Progenitor cell of endocrine pancreas (in vitro differentiated cells): ENCODE results near the gene MR1. TPM values are rescaled to one million over a fixed set of nuclear protein-coding genes. Genes with fewer than 3 reads are reported as not detected.
"Not testable (repeated sequence)": the region's sequence is repeated elsewhere in the genome, so short reads cannot be mapped to it uniquely, and the experiment has no call there.

ENCODE experiments used
- DNase-seq: peaks from one replicate; pipeline ENCODE4 v3.0.0; 2021; ENCODE audit warnings: low spot score; ENCODE audit not compliant: unreplicated experiment
- H3K27ac Mint-ChIP-seq: 2 replicates; pipeline ENCODE4 v1.8.0; 2021; ENCODE audit warnings: mild to moderate bottlenecking, moderate library complexity, mixed read lengths
- H3K27me3 Mint-ChIP-seq: 2 replicates; pipeline ENCODE4 v1.8.0; 2021; ENCODE audit warnings: mixed read lengths
- H3K36me3 Mint-ChIP-seq: 2 replicates; pipeline ENCODE4 v1.8.0; 2022; ENCODE audit warnings: mixed read lengths; ENCODE audit not compliant: insufficient read depth
- H3K4me1 Mint-ChIP-seq: 2 replicates; pipeline ENCODE4 v1.8.0; 2021; ENCODE audit warnings: low read depth, mixed read lengths
- H3K4me3 Mint-ChIP-seq: 2 replicates; pipeline ENCODE4 v1.8.0; 2021; ENCODE audit warnings: low read depth, mild to moderate bottlenecking, moderate library complexity, mixed read lengths
- H3K9me3 Mint-ChIP-seq: 2 replicates; pipeline ENCODE4 v1.8.0; 2021; ENCODE audit warnings: low read depth, mixed read lengths
- total RNA-seq: library from RNA; stranded (reverse); gene quantifications from 2 replicates; pipeline ENCODE4 v1.2.1, GENCODE V29; 2021
- TF ChIP-seq, protein P1 (sequence below): fragments of 200-600 bp; sonication (generic); IDR thresholded peaks from one replicate; pipeline ENCODE4 v1.5.0; 2021; ENCODE audit warnings: antibody characterized with exemption, mild to moderate bottlenecking; ENCODE audit not compliant: unreplicated experiment

MR1 gene
- total RNA-seq, 1 donor from 2014 or later, result 0.57 TPM

DNA sequence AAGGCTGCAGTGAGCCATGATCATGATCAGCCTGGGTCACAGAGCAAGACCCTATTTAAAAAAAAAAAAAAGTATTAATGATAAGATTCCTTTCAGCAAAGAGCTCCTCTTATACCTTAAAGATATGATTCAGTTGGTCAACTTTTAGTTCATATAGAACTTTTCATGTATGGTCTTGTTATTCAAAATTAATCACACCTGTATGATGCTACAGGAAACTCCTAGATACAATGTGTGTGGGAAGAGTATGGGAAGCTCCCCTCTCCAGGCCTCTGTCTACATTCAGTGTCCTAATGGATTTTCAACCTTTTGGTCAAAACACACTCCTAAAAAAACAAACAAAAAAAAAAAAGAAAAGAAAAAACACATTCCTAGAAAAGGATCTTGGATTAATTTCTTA, 17.1 kb downstream of the MR1 start:
- TF ChIP-seq, protein P1, sequence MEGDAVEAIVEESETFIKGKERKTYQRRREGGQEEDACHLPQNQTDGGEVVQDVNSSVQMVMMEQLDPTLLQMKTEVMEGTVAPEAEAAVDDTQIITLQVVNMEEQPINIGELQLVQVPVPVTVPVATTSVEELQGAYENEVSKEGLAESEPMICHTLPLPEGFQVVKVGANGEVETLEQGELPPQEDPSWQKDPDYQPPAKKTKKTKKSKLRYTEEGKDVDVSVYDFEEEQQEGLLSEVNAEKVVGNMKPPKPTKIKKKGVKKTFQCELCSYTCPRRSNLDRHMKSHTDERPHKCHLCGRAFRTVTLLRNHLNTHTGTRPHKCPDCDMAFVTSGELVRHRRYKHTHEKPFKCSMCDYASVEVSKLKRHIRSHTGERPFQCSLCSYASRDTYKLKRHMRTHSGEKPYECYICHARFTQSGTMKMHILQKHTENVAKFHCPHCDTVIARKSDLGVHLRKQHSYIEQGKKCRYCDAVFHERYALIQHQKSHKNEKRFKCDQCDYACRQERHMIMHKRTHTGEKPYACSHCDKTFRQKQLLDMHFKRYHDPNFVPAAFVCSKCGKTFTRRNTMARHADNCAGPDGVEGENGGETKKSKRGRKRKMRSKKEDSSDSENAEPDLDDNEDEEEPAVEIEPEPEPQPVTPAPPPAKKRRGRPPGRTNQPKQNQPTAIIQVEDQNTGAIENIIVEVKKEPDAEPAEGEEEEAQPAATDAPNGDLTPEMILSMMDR, result no peak
- H3K4me1 Mint-ChIP-seq, result no peaks in the 10 kb centered on the region
- no peak for DNase-seq
- peaks cover 2% of the 10 kb centered on the region for H3K36me3 Mint-ChIP-seq
- H3K27ac Mint-ChIP-seq, result no peak overlapping the region
- peaks cover 11% of the 10 kb centered on the region for H3K27me3 Mint-ChIP-seq
- H3K9me3 Mint-ChIP-seq, result peaks cover 6% of the 10 kb centered on the region
- no peak overlapping the region for H3K4me3 Mint-ChIP-seq

DNA sequence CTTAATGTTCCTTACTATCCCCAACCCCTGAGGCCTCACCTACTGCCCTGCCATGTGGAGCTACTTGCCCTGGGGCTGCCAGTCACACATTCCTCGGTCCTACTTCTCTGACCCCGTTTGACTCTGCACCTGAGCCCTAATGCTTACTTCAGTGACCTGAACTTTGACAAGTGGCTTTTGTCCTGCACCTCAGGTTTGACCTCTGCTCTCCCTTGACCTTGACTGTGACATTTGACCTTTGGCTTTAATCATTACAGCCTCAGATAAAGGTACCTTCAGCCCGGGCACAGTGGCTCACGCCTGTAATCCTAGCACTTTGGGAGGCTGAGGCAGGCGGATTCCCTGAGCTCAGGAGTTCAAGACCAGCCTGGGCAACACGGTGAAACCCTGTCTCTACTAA, 22.8 kb downstream of the MR1 start:
- Mint-ChIP-seq H3K27me3 (peaks cover 27% of the 10 kb centered on the region), H3K9me3 (peaks cover 3% of the 10 kb centered on the region), H3K4me3 (no peak overlapping the region), H3K36me3 (no peaks in the 10 kb centered on the region), H3K4me1 (peaks cover 1% of the 10 kb centered on the region), H3K27ac (no peak overlapping the region)
- TF ChIP-seq, protein P1, result no peak
- no peak for DNase-seq

DNA sequence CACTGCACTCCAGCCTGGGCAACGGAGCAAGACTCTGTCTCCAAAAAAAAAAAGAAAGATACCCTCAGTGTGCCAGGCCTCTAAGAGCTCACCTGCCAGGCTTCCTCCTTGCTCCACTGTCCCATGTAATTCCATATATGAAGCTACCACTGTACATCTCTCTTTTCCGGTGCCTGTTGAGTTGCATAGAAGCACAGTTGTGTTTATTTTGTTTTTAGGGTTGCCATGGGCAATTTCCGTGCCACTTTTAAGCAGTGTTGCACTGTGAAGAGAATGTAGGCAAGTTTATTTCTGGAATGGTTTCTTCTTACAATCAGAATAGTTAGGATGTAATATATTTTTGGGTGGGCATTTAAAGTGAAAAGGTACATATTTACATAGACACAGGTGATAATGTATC, 23.3 kb downstream of the MR1 start:
- TF ChIP-seq, protein P1, result no peak
- no peak overlapping the region for H3K4me3 Mint-ChIP-seq
- H3K27ac Mint-ChIP-seq, result no peak overlapping the region
- H3K9me3 Mint-ChIP-seq, result peaks cover 3% of the 10 kb centered on the region
- H3K36me3 Mint-ChIP-seq, result no peaks in the 10 kb centered on the region
- no peak for DNase-seq
- H3K4me1 Mint-ChIP-seq, result peaks cover 1% of the 10 kb centered on the region
- peaks cover 27% of the 10 kb centered on the region for H3K27me3 Mint-ChIP-seq

DNA sequence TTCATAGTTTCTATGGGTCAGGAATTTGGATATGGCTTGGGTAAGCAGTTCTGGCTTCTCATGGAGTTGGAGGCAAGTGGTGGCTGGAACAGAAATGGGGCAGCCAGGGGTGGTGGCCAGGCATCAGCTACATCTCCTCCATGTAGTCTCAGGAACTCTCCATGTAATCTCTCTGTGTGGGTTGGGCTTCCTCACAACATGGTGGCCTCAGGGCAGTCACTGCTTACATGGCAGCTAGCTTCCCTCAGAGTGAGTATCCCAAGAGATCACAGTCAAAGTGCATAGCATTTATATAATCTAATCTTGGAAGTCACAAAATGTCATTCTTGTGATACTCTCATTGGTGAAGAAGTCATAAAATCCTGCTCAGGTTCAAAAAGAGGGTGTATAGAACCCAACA, 25.7 kb downstream of the MR1 start:
- no peak overlapping the region for H3K4me3 Mint-ChIP-seq
- DNase-seq, result no peak
- H3K27me3 Mint-ChIP-seq, result peaks cover 29% of the 10 kb centered on the region
- H3K27ac Mint-ChIP-seq, result no peak overlapping the region
- H3K9me3 Mint-ChIP-seq, result peaks cover 3% of the 10 kb centered on the region
- H3K36me3 Mint-ChIP-seq, result no peaks in the 10 kb centered on the region
- TF ChIP-seq, protein P1, result no peak
- H3K4me1 Mint-ChIP-seq, result peaks cover 7% of the 10 kb centered on the region

DNA sequence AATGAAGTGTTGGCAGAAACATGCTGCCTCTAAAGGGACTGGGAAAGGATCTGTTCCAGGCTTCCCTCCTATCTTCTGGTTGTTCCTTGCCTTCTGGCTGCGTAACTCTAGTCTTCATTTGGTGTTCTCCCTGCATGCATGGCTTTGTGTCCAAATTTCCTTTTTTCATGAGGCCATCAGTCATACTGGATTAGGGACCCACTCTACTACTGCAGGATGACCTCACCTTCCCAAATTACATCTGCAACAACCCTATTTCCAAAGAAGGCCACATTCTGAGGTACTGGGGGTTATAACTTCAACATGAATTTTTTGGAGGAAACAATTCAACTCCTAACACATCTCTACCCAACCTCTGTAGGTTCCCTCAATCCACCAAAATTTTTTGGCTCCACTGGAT, 26.3 kb downstream of the MR1 start:
- no peak overlapping the region for H3K27ac Mint-ChIP-seq

DNA sequence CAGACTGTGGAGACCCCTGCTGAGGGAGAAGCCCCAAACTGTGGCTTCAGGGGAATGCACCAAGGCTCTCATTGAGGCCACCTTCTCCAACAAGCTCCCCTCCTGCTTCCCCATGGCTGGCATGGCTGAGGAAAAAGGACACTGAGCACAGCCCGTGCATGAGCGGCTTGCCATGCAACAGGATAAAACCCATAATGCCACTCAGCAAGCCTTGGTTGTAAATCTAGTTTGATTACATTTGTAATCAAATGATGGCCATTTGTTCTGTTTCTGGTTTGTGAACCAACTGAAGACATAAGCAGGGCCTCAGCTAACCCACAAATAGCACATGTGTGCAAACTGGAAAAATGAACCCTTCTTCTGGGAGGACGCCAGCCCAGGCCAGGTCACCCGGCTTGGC, 27.2 kb downstream of the MR1 start:
- H3K27ac Mint-ChIP-seq, H3K9me3 Mint-ChIP-seq, H3K36me3 Mint-ChIP-seq, H3K4me3 Mint-ChIP-seq, DNase-seq, H3K4me1 Mint-ChIP-seq: not testable (repeated sequence)
- peaks cover 18% of the 10 kb centered on the region for H3K27me3 Mint-ChIP-seq

More for the DNA sequence above, 26.3 kb downstream of the MR1 start:
- TF ChIP-seq, protein P1, result no peak
- H3K36me3 Mint-ChIP-seq, result no peaks in the 10 kb centered on the region
- H3K9me3 Mint-ChIP-seq, result peaks cover 3% of the 10 kb centered on the region
- H3K4me1 Mint-ChIP-seq, result peaks cover 7% of the 10 kb centered on the region
- H3K27me3 Mint-ChIP-seq, result peaks cover 27% of the 10 kb centered on the region
- H3K4me3 Mint-ChIP-seq, result no peak overlapping the region
- DNase-seq, result no peak
